GM12878 (cell line): ENCODE measurements around the gene FGGY.

Experiments
- CBX5 ChIP-seq: sonication (generic); IDR thresholded peaks from 2 replicates; pipeline ENCODE4 v1.6.1; 2016; ENCODE audit warnings: low read depth, moderate library complexity, mild to moderate bottlenecking, inconsistent platforms
- CREB1 ChIP-seq: IDR thresholded peaks from 2 replicates; pipeline ENCODE4 v1.6.1; 2012; ENCODE audit warnings: low read depth, mild to moderate bottlenecking, inconsistent platforms
- NFYB ChIP-seq: IDR thresholded peaks from 2 replicates; pipeline ENCODE4 v1.6.1; 2011; ENCODE audit warnings: low read depth, mild to moderate bottlenecking, low read length, improper control_type of control experiment, moderate library complexity; ENCODE audit not compliant: insufficient read depth
- POLR2AphosphoS5 ChIP-seq: IDR thresholded peaks from 2 replicates; pipeline ENCODE4 v1.6.1; 2011; ENCODE audit warnings: mild to moderate bottlenecking, low read length, inconsistent platforms
- TF ChIP-seq, protein P1 (sequence below), 3 experiments: IDR thresholded peaks in 2 of 3; conservative IDR thresholded peaks in 1 of 3; 2 replicates each; pipeline ENCODE4 v1.5.1; 2011; ENCODE audit warnings: low read depth in 3 of 3, low read length in 3 of 3, mild to moderate bottlenecking in 3 of 3, control low read depth in 2 of 3, moderate library complexity in 2 of 3, inconsistent platforms in 1 of 3, mixed read lengths in 1 of 3; ENCODE audit not compliant: control insufficient read depth in 2 of 3, insufficient read depth in 1 of 3; ENCODE audit errors: extremely low read depth in 1 of 3
- TF ChIP-seq, protein P2 (sequence below): IDR thresholded peaks from 2 replicates; pipeline ENCODE4 v1.6.1; 2011; ENCODE audit warnings: borderline replicate concordance, low read depth, mild to moderate bottlenecking, moderate library complexity, mixed read lengths, low read length; ENCODE audit not compliant: insufficient read depth; ENCODE audit errors: extremely low read length
- TF ChIP-seq, protein P3 (sequence below): IDR thresholded peaks from 2 replicates; pipeline ENCODE4 v1.6.1; 2011; ENCODE audit warnings: low read depth, low read length, improper control_type of control experiment, borderline replicate concordance
- TF ChIP-seq, protein P4 (sequence below): fragments of 450-650 bp; conservative IDR thresholded peaks from 2 replicates; pipeline ENCODE4 v1.6.1; 2017; ENCODE audit warnings: mild to moderate bottlenecking, moderate library complexity
- TF ChIP-seq, protein P5 (sequence below): IDR thresholded peaks from 2 replicates; pipeline ENCODE4 v1.6.1; 2011; ENCODE audit warnings: low read depth, mild to moderate bottlenecking, low read length, moderate library complexity, borderline replicate concordance; ENCODE audit errors: extremely low read depth

DNA sequence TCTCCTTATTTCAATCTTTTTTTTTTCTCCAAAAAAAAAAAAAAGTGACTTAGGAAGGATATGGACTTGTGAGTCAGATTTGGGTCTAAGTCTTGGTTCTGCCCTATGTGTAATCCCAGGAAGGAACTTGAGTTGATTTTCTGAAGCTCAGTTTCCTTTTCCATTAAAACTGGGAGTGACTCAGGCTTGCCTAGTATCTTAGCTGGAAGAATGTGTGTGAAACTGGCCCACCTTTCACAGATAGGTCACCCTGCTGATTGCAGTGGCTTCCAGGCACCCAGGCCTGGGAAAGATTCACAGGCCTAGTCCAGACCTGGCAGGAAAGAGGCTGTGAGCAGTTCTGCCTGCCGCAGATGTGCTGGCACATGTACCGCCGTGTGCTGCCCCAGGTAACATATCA lies 299.5 kb downstream of the FGGY start:
- TF ChIP-seq CBX5 (no peak), CREB1 (no peak), NFYB (no peak), POLR2AphosphoS5 (no peak)
- TF ChIP-seq, protein P1, sequence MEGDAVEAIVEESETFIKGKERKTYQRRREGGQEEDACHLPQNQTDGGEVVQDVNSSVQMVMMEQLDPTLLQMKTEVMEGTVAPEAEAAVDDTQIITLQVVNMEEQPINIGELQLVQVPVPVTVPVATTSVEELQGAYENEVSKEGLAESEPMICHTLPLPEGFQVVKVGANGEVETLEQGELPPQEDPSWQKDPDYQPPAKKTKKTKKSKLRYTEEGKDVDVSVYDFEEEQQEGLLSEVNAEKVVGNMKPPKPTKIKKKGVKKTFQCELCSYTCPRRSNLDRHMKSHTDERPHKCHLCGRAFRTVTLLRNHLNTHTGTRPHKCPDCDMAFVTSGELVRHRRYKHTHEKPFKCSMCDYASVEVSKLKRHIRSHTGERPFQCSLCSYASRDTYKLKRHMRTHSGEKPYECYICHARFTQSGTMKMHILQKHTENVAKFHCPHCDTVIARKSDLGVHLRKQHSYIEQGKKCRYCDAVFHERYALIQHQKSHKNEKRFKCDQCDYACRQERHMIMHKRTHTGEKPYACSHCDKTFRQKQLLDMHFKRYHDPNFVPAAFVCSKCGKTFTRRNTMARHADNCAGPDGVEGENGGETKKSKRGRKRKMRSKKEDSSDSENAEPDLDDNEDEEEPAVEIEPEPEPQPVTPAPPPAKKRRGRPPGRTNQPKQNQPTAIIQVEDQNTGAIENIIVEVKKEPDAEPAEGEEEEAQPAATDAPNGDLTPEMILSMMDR (IDR thresholded peaks at IDR 0.05 in 2 of 3, conservative IDR thresholded peaks at IDR 0.05 in 1 of 3; ENCODE audit: control insufficient read depth in 2 of 3, extremely low read depth in 1 of 3, insufficient read depth in 1 of 3, low read depth in 3 of 3, low read length in 3 of 3): no peak
- TF ChIP-seq, protein P2, sequence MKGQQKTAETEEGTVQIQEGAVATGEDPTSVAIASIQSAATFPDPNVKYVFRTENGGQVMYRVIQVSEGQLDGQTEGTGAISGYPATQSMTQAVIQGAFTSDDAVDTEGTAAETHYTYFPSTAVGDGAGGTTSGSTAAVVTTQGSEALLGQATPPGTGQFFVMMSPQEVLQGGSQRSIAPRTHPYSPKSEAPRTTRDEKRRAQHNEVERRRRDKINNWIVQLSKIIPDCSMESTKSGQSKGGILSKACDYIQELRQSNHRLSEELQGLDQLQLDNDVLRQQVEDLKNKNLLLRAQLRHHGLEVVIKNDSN: no peak
- TF ChIP-seq, protein P3, sequence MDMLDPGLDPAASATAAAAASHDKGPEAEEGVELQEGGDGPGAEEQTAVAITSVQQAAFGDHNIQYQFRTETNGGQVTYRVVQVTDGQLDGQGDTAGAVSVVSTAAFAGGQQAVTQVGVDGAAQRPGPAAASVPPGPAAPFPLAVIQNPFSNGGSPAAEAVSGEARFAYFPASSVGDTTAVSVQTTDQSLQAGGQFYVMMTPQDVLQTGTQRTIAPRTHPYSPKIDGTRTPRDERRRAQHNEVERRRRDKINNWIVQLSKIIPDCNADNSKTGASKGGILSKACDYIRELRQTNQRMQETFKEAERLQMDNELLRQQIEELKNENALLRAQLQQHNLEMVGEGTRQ: no peak
- TF ChIP-seq, protein P4, sequence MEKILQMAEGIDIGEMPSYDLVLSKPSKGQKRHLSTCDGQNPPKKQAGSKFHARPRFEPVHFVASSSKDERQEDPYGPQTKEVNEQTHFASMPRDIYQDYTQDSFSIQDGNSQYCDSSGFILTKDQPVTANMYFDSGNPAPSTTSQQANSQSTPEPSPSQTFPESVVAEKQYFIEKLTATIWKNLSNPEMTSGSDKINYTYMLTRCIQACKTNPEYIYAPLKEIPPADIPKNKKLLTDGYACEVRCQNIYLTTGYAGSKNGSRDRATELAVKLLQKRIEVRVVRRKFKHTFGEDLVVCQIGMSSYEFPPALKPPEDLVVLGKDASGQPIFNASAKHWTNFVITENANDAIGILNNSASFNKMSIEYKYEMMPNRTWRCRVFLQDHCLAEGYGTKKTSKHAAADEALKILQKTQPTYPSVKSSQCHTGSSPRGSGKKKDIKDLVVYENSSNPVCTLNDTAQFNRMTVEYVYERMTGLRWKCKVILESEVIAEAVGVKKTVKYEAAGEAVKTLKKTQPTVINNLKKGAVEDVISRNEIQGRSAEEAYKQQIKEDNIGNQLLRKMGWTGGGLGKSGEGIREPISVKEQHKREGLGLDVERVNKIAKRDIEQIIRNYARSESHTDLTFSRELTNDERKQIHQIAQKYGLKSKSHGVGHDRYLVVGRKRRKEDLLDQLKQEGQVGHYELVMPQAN: no peak
- TF ChIP-seq, protein P5, sequence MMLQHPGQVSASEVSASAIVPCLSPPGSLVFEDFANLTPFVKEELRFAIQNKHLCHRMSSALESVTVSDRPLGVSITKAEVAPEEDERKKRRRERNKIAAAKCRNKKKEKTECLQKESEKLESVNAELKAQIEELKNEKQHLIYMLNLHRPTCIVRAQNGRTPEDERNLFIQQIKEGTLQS: no peak
